Measurements from ENCODE around the gene CNTN4.

DNA sequence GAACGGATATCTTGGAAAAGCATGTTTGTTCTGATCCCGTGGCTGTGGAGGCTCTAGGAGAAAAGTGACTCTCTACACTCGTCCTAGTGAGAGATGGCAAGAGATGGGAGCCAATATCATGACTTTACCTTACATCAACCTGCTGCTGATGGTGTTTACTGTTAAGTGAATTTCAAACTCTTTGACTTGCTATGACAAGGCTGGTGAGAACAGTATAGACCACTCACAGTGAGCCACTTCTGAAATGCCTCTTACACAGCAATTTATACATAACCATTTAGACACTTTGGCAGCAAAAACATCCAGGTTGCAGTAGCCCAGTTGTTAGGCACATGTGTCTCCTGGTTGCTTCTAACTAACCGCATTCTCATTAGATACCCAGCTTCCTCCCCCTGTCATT is 968.2 kb downstream of the CNTN4 start:
- TF ChIP-seq EZH2 (IDR thresholded peaks at IDR 0.05): no peak
- TF ChIP-seq POLR2AphosphoS5 (IDR thresholded peaks at IDR 0.05; ENCODE audit: borderline replicate concordance, low read depth, low read length): no peak

Measured in SK-N-MC (cell line).